ENCODE data around the gene ANKRD34B. TPM values are rescaled to one million over a fixed set of nuclear protein-coding genes. Genes with fewer than 3 reads are reported as not detected.

The ANKRD34B gene
- total RNA-seq (ENCODE audit: low replicate concordance), result 0.77 and 2.5 TPM in 2 replicates

- Histone ChIP-seq H4K20me1 (ENCODE audit: low read depth) (no peaks in the 10 kb centered on the region), H2AFZ (replicated peaks) (peak within 1 kb of the TSS; percentile 96), H3K79me2 (ENCODE audit: low read depth) (no peaks in the 10 kb centered on the region), H3K27ac (no peak within 1 kb of the TSS), H3K4me1 (peaks cover 4% of the 10 kb centered on the region), H3K27me3 (peaks cover 89% of the 10 kb centered on the region), H3K4me3 (peak within 1 kb of the TSS; percentile 58), H3K9ac (no peak within 1 kb of the TSS), H3K4me2 (peak within 1 kb of the TSS; percentile 94), H3K36me3 (no peaks in the 10 kb centered on the region), H3F3A (ENCODE audit: low read depth) (peaks cover 20% of the 10 kb centered on the region), H3K9me3 (ENCODE audit: low read depth) (no peaks in the 10 kb centered on the region)
- Mint-ChIP-seq H3K27me3 (ENCODE audit: insufficient read depth, low read depth) (peaks cover 44% of the 10 kb centered on the region), H3K27ac (no peak within 1 kb of the TSS), H3K4me3 (peak within 1 kb of the TSS; percentile 91), H3K9me3 (peaks cover 5% of the 10 kb centered on the region), H3K36me3 (peaks cover 2% of the 10 kb centered on the region), H3K4me1 (peaks cover 8% of the 10 kb centered on the region)
- TF ChIP-seq EZH2phosphoT487 (IDR thresholded peaks at IDR 0.05) (peak; percentile 92), CTCF (IDR thresholded peaks at IDR 0.05) (no peak), EZH2 (IDR thresholded peaks at IDR 0.05) (peak; percentile 85)
- peak; percentile 82 for DNase-seq (ENCODE audit: low spot score)
These were observed at the start of gene ANKRD34B for GRCh38 chr5:80569961-80570786. TSS of gene ANKRD34B (minus strand) at chr5:80570280. CDS start at chr5:80560019, 10,261 bp downstream.

- no peak for TF ChIP-seq CTCF (IDR thresholded peaks at IDR 0.05)
- TF ChIP-seq EZH2phosphoT487 (IDR thresholded peaks at IDR 0.05), result no peak
- no peak for TF ChIP-seq EZH2 (IDR thresholded peaks at IDR 0.05)
- Histone ChIP-seq H4K20me1 (ENCODE audit: low read depth) (no peaks in the 10 kb centered on the region), H3F3A (ENCODE audit: low read depth) (peaks cover 31% of the 10 kb centered on the region), H3K27me3 (no peaks in the 10 kb centered on the region), H3K79me2 (ENCODE audit: low read depth) (no peaks in the 10 kb centered on the region), H2AFZ (replicated peaks) (no peak overlapping the region), H3K27ac (no peak overlapping the region), H3K4me1 (peaks cover 28% of the 10 kb centered on the region), H3K36me3 (no peaks in the 10 kb centered on the region), H3K9ac (no peak overlapping the region), H3K4me3 (no peak overlapping the region), H3K4me2 (no peak overlapping the region), H3K9me3 (ENCODE audit: low read depth) (no peaks in the 10 kb centered on the region)
- Mint-ChIP-seq H3K4me3 (no peak overlapping the region), H3K27ac (no peak overlapping the region), H3K9me3 (no peaks in the 10 kb centered on the region), H3K36me3 (peaks cover 24% of the 10 kb centered on the region), H3K4me1 (peaks cover 28% of the 10 kb centered on the region), H3K27me3 (ENCODE audit: insufficient read depth, low read depth) (no peaks in the 10 kb centered on the region)
- DNase-seq (ENCODE audit: low spot score), result no peak
These were observed 49.0 kb upstream of the ANKRD34B start for GRCh38 chr5:80619086-80619485.

GRCh38 chr5:80618438-80618837 is 48.4 kb upstream of the ANKRD34B start:
- Histone ChIP-seq H3K4me1 (peaks cover 33% of the 10 kb centered on the region), H3K79me2 (ENCODE audit: low read depth) (no peaks in the 10 kb centered on the region), H3K27ac (no peak overlapping the region), H3K4me3 (no peak overlapping the region), H3F3A (ENCODE audit: low read depth) (peaks cover 31% of the 10 kb centered on the region), H3K9me3 (ENCODE audit: low read depth) (no peaks in the 10 kb centered on the region), H2AFZ (replicated peaks) (no peak overlapping the region), H4K20me1 (ENCODE audit: low read depth) (no peaks in the 10 kb centered on the region), H3K27me3 (no peaks in the 10 kb centered on the region), H3K4me2 (no peak overlapping the region), H3K9ac (no peak overlapping the region), H3K36me3 (no peaks in the 10 kb centered on the region)
- no peak overlapping the region for H3K4me3 Mint-ChIP-seq
- no peaks in the 10 kb centered on the region for H3K9me3 Mint-ChIP-seq
- no peak overlapping the region for H3K27ac Mint-ChIP-seq
- no peaks in the 10 kb centered on the region for H3K27me3 Mint-ChIP-seq (ENCODE audit: insufficient read depth, low read depth)
- H3K4me1 Mint-ChIP-seq, result peaks cover 28% of the 10 kb centered on the region
- H3K36me3 Mint-ChIP-seq, result peaks cover 24% of the 10 kb centered on the region
- TF ChIP-seq EZH2phosphoT487 (IDR thresholded peaks at IDR 0.05) (no peak), CTCF (IDR thresholded peaks at IDR 0.05) (no peak), EZH2 (IDR thresholded peaks at IDR 0.05) (no peak)
- no peak for DNase-seq (ENCODE audit: low spot score)

All from neural progenitor cell (in vitro differentiated cells).